ENCODE results near the gene FAM53B.
"Not testable (repeated sequence)": the region's sequence is repeated elsewhere in the genome, so short reads cannot be mapped to it uniquely, and the experiment has no call there.

FAM53B gene

DNA sequence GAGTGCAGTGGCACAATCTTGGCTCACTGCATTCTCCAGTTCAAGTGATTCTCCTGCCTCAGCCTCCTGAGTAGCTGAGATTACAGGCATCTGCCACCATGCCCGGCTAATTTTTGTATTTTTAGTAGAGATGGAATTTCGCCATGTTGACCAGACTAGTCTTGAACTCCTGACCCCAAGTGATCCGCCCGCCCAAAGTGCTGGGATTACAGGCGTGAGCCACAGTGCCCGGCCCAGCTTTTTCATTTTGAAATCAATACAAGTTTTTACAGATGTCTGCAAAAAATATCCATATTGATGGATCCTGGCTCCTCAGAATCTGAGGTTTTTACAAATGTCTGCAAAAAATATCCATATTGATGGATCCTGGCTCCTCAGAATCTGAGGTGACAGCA is 155.8 kb downstream of the FAM53B start:
- H3K27me3 ChIP-seq (ENCODE audit: insufficient read depth, low read length); H3K4me1 ChIP-seq (ENCODE audit: insufficient read depth, low read length); H3K4me3 ChIP-seq (ENCODE audit: low read length); H3K36me3 ChIP-seq (ENCODE audit: insufficient read depth, low read length); H2AFZ ChIP-seq (ENCODE audit: low read depth, low read length): not testable (repeated sequence)
- peaks cover 10% of the 10 kb centered on the region for H3K9me3 ChIP-seq (ENCODE audit: low read length)

DNA sequence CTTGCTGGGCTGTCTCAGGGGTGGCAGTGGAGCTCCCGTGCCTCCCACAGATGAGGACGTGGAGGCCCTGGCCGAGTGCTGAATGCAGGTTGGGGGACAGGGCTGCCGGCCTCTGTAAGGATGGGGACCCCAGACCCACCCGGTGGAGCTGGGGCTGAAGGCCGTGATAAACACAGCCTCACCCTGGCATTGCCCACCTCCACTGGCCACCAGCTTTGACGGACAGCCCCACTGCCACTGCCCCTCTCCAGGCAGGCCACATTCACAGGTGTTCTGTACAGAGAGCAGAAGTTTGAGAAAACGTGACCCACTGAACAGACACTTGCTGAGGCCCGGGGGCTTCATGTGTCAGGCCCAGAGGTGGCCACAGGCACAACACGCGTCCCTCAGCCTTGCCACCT is 156.4 kb downstream of the FAM53B start:
- H3K4me3 ChIP-seq (ENCODE audit: low read length) = no peak overlapping the region
- H2AFZ ChIP-seq (ENCODE audit: low read depth, low read length) = no peak overlapping the region
- H3K4me1 ChIP-seq (ENCODE audit: insufficient read depth, low read length) = peaks cover 2% of the 10 kb centered on the region
- no peaks in the 10 kb centered on the region for H3K36me3 ChIP-seq (ENCODE audit: insufficient read depth, low read length)
- H3K27me3 ChIP-seq (ENCODE audit: insufficient read depth, low read length) = no peaks in the 10 kb centered on the region
- H3K9me3 ChIP-seq (ENCODE audit: low read length) = peaks cover 6% of the 10 kb centered on the region

DNA sequence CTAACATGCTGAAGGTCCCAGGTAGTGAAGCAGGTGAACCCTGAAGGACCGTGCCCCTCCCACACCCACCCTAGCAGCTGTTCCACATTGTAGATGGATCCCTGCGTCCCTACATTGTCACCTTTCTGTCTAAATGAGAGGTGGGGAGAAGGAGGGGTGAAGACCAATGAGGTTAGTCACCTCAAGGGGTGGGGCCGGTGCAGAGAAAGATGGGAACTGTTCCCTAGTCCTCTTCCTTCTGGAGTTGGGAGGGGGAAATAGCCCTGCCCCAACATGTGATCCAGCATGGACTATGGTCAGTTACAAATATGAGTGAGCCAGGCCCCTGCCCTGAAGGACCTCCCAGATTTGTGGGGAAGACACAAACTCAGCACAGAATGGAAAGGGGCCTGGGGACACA is 158.0 kb downstream of the FAM53B start:
- Histone ChIP-seq H3K9me3 (ENCODE audit: low read length) (no peaks in the 10 kb centered on the region), H2AFZ (ENCODE audit: low read depth, low read length) (no peak overlapping the region), H3K4me1 (ENCODE audit: insufficient read depth, low read length) (peaks cover 2% of the 10 kb centered on the region), H3K27me3 (ENCODE audit: insufficient read depth, low read length) (no peaks in the 10 kb centered on the region), H3K4me3 (ENCODE audit: low read length) (no peak overlapping the region), H3K36me3 (ENCODE audit: insufficient read depth, low read length) (no peaks in the 10 kb centered on the region)

DNA sequence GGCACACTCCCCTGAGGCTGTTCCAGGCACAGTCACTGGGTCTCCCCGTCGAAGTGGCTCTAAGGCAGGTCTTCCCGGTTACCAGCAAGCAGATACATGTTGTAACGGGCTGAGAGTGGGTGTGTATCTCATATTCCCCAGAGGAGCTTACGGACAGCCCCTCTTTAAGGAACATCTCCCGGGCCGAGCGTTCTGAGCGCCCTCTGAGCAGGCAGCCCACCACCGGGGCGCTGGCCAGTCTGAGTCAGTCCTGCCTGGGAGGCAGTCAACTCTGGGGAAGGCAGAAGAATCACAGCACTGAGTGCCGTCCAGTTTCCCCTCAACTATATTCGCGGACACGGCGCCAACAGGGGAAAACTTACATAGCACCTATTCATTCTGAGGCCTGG is 165.2 kb downstream of the FAM53B start:
- Histone ChIP-seq H3K36me3 (ENCODE audit: insufficient read depth, low read length) (no peaks in the 10 kb centered on the region), H2AFZ (ENCODE audit: low read depth, low read length) (no peak overlapping the region)

DNA sequence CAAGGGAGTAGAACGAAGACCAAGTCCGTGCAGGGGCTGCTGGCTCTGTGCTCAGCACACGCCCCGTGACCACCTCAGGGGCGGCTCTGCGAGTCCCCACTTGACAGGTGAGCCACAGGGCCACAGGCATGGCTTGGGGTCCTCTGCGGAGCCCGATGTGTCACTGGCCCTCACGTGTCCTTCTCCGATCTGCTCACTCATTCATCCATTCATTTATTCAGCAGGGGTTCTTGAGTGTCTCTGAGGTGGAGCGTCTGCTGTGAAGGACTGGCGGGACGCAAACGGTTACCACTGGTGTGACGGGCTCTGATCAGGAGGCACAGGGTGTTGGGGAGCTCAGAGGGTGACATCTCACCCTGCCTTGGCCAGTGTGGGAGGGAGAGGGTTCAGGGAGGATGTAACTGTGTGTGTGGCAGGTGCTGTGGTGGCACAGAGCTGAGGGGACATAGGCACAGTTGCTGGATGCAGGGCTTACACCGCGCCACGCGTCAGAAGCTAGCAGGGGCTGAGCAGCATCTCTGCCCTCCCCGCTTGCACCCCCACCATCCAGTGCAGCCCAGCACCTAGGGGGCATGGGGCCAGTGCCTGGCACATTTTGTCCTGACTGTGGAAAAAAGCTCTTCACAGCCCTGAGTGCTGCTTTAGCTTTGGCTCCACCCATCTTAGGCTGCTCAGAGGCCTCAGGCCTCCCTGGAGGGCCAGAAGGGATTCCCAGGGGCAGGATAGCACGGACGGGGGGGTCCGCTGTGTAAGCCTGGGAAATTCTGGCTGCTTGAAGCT is 165.8 kb downstream of the FAM53B start:
- no peaks in the 10 kb centered on the region for H3K36me3 ChIP-seq (ENCODE audit: insufficient read depth, low read length)
- no peak overlapping the region for H3K4me3 ChIP-seq (ENCODE audit: low read length)
- no peaks in the 10 kb centered on the region for H3K9me3 ChIP-seq (ENCODE audit: low read length)
- H3K27me3 ChIP-seq (ENCODE audit: insufficient read depth, low read length) = no peaks in the 10 kb centered on the region
- no peaks in the 10 kb centered on the region for H3K4me1 ChIP-seq (ENCODE audit: insufficient read depth, low read length)
- no peak overlapping the region for H2AFZ ChIP-seq (ENCODE audit: low read depth, low read length)

More for the DNA sequence above, 165.2 kb downstream of the FAM53B start:
- H3K27me3 ChIP-seq (ENCODE audit: insufficient read depth, low read length) = no peaks in the 10 kb centered on the region
- no peak overlapping the region for H3K4me3 ChIP-seq (ENCODE audit: low read length)
- H3K9me3 ChIP-seq (ENCODE audit: low read length) = no peaks in the 10 kb centered on the region
- H3K4me1 ChIP-seq (ENCODE audit: insufficient read depth, low read length) = no peaks in the 10 kb centered on the region

DNA sequence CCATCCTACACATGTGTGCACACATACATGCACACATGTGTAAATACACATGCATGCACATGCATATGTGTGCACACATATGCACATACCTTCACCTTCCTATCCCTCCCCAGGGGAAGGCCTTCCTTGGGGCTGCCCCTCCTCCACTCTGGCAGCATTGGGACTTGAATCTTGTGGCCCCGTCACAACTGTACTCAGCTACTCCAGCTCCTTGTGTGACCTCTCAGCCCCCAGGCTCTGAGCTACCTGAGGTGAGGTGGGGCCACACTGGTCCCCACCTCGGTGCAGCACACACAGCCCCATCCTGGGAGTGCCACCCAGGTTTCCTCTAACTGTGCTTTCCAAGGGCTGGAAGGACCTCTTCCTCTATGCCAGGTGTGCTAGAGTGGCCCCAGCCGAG is 166.5 kb downstream of the FAM53B start:
- H3K9me3 ChIP-seq (ENCODE audit: low read length) = no peaks in the 10 kb centered on the region
- no peaks in the 10 kb centered on the region for H3K36me3 ChIP-seq (ENCODE audit: insufficient read depth, low read length)
- no peaks in the 10 kb centered on the region for H3K27me3 ChIP-seq (ENCODE audit: insufficient read depth, low read length)
- no peak overlapping the region for H3K4me3 ChIP-seq (ENCODE audit: low read length)
- no peak overlapping the region for H2AFZ ChIP-seq (ENCODE audit: low read depth, low read length)
- H3K4me1 ChIP-seq (ENCODE audit: insufficient read depth, low read length) = no peaks in the 10 kb centered on the region

DNA sequence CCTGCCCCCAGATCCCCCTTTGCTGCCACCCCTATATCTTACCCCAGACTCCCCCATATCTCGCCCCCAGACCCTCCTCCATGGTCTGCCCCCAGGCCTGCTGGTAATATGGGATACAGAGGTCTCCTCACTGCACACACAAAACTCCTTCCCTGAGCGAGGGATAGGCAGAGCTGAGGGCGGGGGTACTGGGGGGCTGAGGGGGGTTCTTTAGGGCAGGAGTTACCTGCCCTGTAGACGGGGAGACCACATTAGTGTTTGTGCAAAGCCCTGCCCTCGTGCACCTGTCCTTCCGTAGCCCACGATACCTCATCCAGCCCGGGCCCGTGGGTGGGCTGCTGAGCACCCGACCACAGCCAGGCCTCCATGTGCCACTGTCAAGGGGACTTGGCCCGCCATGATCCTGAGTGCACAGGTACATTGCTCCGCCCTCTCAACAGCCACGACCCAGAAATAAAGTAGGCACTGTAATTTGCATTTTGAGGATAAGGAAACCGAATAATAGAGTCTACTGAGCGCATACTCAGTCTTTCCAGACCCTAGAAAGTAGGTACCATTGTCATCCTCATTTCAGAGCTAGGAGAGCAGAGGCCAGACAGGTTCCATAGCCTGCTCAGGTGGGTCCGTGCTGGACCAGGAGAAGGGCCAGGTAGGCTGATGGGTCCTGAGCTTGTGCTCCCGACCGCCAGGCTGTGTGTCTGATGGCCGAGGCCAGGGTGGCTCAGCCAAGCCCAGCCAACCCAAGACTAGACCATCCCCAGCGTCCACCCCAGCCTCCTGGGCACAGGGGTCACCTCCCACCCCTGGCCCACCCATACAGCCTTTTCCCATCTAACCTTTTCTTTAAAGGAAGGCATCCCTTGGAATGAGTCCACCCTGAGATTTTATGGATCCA is 167.4 kb downstream of the FAM53B start:
- peaks cover 2% of the 10 kb centered on the region for H3K9me3 ChIP-seq (ENCODE audit: low read length)
- H2AFZ ChIP-seq (ENCODE audit: low read depth, low read length) = no peak overlapping the region

DNA sequence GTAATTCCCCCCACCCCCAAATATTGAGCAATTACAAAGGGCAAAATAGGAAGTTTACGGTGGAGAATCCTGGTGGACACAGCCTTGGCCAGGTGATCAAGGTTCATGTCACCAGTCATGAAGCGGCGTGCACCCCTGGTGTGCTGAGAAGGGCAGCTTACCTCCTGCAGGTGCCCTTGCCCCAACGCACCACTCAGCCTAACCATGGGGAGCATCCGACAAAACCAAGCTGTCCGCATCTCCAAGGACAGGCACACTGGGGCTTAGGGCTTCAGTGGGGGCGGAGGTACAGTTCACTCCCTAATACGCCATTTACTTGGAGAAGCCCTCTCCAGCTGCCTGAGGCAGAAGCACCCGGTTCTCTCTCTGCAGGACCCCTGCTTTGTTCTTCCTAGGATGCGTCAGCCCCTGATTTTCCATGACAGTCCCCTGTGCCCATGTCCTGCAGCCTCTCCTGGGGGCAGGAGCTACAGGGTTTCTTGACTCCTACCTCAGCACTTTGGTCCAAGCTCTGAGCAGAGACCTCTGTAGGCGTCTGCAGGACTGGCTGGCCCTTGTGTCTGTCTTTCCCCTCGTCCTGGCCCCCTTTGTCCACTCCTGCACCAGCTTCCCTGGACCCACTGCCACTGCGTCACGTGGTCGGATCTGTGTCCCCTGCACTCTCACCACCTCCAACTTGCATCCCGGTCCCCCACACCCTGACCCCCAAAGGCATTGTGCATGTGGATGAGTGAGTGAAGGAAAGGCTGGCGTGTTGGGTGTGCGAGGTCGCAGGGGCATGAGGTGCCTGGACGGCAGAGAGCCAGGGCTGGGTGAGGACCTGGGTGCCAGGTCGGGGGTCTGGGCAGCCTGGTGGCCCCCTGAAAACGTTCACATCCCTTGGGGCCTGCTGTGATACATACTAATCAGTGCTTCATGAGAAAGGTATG is 168.8 kb downstream of the FAM53B start:
- peaks cover 2% of the 10 kb centered on the region for H3K9me3 ChIP-seq (ENCODE audit: low read length)
- no peak overlapping the region for H3K4me3 ChIP-seq (ENCODE audit: low read length)
- H3K4me1 ChIP-seq (ENCODE audit: insufficient read depth, low read length) = no peaks in the 10 kb centered on the region
- H3K27me3 ChIP-seq (ENCODE audit: insufficient read depth, low read length) = no peaks in the 10 kb centered on the region
- H2AFZ ChIP-seq (ENCODE audit: low read depth, low read length) = no peak overlapping the region
- H3K36me3 ChIP-seq (ENCODE audit: insufficient read depth, low read length) = no peaks in the 10 kb centered on the region

More for the DNA sequence above, 167.4 kb downstream of the FAM53B start:
- Histone ChIP-seq H3K27me3 (ENCODE audit: insufficient read depth, low read length) (no peaks in the 10 kb centered on the region), H3K36me3 (ENCODE audit: insufficient read depth, low read length) (no peaks in the 10 kb centered on the region), H3K4me1 (ENCODE audit: insufficient read depth, low read length) (no peaks in the 10 kb centered on the region), H3K4me3 (ENCODE audit: low read length) (no peak overlapping the region)

DNA sequence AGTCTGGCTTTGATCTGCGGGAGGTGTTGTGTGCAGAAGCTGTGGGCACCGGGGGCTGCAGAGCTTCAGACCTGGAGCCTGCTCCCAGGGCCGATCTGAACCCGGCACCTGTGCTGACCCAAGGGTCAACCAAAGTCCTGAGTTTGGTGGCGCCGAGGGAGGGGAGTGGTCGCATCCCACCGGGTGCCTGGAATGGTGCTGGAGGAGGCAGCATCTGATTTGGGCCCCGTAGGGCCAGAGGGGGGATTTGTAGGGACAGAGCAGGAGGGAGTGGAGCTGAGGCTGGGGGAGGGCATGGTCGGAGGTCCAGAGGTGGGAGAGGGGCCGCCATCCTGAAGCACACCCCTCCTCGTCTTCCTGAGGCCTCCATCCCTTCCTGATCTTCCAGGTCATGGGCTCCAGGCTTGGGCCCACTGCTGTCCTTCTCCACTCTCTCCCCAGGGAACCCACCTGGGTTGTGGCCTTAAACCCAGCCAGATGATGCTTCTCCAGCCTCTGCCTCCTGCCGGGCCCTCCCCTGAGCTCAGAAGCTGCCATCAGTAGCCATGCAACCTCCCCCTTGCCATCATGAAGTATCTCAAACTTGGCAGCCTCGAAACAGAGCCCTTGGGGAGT is 169.6 kb downstream of the FAM53B start:
- Histone ChIP-seq H3K36me3 (ENCODE audit: insufficient read depth, low read length) (no peaks in the 10 kb centered on the region), H3K9me3 (ENCODE audit: low read length) (peaks cover 2% of the 10 kb centered on the region), H2AFZ (ENCODE audit: low read depth, low read length) (no peak overlapping the region), H3K27me3 (ENCODE audit: insufficient read depth, low read length) (no peaks in the 10 kb centered on the region), H3K4me3 (ENCODE audit: low read length) (no peak overlapping the region), H3K4me1 (ENCODE audit: insufficient read depth, low read length) (peaks cover under 1% of the 10 kb centered on the region)

DNA sequence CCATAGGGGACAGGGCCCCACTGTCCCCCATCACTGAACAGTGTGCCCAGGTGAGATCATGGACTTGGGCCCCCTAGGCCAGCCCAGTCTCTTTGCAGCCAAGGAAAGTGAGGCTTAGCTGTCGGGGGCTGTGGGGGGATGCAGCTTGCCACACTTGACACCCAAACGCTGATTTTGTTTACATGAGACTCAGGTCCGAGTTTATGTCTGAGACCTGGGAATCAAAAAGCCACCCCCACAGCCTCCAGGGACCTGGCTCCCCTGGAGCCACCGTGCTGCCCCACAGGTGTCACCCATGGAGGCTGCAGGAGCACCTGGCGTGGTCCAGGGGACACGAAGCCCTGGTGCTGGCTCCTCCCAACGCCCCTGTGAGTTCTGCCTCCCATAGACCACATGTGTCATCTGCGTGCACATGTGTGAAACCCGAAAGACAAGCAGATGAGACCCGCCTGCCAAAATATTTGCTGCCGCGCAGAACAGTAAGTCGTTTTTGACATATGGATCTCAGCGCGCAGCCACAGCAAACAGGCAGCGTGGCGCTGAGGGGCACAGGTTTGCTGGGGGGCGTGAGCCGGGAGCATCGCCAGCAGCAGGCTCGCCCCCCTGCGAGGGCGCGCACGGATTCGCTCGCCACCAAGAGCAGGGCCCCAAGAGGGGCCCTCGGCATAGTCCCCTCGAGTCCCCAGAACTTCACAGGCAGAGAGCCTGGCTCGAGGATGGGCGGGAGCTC is 170.3 kb downstream of the FAM53B start:
- Histone ChIP-seq H3K9me3 (ENCODE audit: low read length) (peaks cover 2% of the 10 kb centered on the region), H3K4me3 (ENCODE audit: low read length) (no peak overlapping the region), H3K4me1 (ENCODE audit: insufficient read depth, low read length) (peaks cover 7% of the 10 kb centered on the region), H3K36me3 (ENCODE audit: insufficient read depth, low read length) (no peaks in the 10 kb centered on the region), H3K27me3 (ENCODE audit: insufficient read depth, low read length) (no peaks in the 10 kb centered on the region), H2AFZ (ENCODE audit: low read depth, low read length) (no peak overlapping the region)

DNA sequence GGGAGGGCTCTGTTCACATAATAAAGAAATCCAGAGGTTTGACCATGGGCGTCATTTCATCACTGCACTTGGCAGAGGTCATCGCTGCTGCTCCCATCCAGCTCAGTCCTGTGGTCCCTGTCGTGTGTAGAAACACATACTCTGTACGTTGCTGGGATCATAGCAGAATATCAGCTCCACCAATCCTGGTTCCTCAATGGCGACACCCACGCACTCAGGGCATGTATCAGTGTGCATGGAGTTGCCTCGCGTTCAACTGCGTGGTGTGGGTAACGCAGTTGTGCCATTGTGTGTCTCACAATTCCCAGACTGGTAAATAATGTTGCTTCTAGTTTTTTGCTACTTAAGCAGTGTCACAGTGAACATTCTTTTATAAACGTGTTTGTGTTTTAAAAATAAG is 171.4 kb downstream of the FAM53B start:
- Histone ChIP-seq H3K36me3 (ENCODE audit: insufficient read depth, low read length) (no peaks in the 10 kb centered on the region), H3K27me3 (ENCODE audit: insufficient read depth, low read length) (no peaks in the 10 kb centered on the region), H3K9me3 (ENCODE audit: low read length) (peaks cover 2% of the 10 kb centered on the region), H3K4me1 (ENCODE audit: insufficient read depth, low read length) (peaks cover 9% of the 10 kb centered on the region), H2AFZ (ENCODE audit: low read depth, low read length) (no peak overlapping the region), H3K4me3 (ENCODE audit: low read length) (no peak overlapping the region)

DNA sequence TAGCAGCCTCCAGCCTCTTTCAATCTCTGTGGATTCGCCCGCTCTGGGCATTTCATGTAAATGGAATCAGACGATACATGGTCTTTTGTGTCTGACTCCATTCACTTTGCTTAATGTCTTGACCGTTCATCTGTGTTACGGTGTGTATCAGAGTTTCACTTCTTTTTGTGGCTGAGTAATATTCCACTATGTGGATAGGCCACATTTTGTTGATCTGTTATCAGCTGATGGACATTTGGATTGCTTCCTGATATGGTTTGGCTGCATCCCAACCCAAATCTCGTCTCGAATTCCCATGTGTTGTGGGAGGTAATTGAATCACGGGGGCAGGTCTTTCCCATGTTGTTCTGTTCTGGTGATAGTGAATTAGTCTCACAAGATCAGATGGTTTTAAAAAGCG is 173.5 kb downstream of the FAM53B start:
- H3K4me1 ChIP-seq (ENCODE audit: insufficient read depth, low read length) = peaks cover 10% of the 10 kb centered on the region
- H3K4me3 ChIP-seq (ENCODE audit: low read length) = no peak overlapping the region
- H3K36me3 ChIP-seq (ENCODE audit: insufficient read depth, low read length) = no peaks in the 10 kb centered on the region
- H2AFZ ChIP-seq (ENCODE audit: low read depth, low read length) = no peak overlapping the region
- H3K9me3 ChIP-seq (ENCODE audit: low read length) = peaks cover 2% of the 10 kb centered on the region
- H3K27me3 ChIP-seq (ENCODE audit: insufficient read depth, low read length) = no peaks in the 10 kb centered on the region

Measured in neuron (in vitro differentiated cells).